ENCODE data around the gene SFTPA2. TPM values are rescaled to one million over a fixed set of nuclear protein-coding genes. Genes with fewer than 3 reads are reported as not detected.
A peak's percentile ranks its signal among the peaks of the same experiment; 100 is the strongest.
"Not testable (repeated sequence)": the region's sequence is repeated elsewhere in the genome, so short reads cannot be mapped to it uniquely, and the experiment has no call there.

Gene SFTPA2
- total RNA-seq, 1 experiment from 2014 or later: 4.6 TPM

DNA sequence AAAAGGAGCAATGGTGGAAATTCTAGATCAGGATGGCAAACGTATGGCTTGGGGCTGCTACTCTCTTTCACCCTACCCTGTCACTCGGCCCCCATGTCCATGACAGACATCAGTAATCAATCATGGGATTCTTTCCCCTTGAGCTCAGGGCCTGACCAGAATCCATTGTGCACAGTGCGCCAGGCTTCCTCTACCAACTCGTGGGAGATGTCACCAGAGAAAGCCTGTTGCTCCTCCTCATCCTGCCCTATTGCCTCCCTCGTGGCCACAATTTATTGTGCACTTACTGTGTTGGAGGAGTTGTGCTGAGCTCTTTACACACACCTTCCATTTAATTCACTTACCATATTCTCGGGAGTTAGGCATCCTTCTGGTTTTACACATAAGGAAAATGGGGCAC is 21.9 kb downstream of the SFTPA2 start:
- H3K9me3 Mint-ChIP-seq; H3K27ac Mint-ChIP-seq; ATAC-seq; POLR2A ChIA-PET; H3K4me3 Mint-ChIP-seq; H3K27me3 Mint-ChIP-seq (ENCODE audit: low read depth); H3K36me3 Mint-ChIP-seq; H3K4me1 Mint-ChIP-seq; DNase-seq (ENCODE audit: low spot score): not testable (repeated sequence)
- CTCF ChIA-PET: interaction anchor here (1.6 kb wide), 1 partner anchor 102 kb away, joined by 4 read pairs; no protein-coding TSS in a partner anchor

GRCh38 chr10:79533903-79534175 is 26.4 kb downstream of the SFTPA2 start:
- H3K36me3 Mint-ChIP-seq; H3K27ac Mint-ChIP-seq; CTCF ChIA-PET; DNase-seq (ENCODE audit: low spot score); H3K4me3 Mint-ChIP-seq; H3K4me1 Mint-ChIP-seq; H3K9me3 Mint-ChIP-seq; H3K27me3 Mint-ChIP-seq (ENCODE audit: low read depth); ATAC-seq: not testable (repeated sequence)
- POLR2A ChIA-PET: interaction anchor here (0.6 kb wide), 1 partner anchor 54 kb away, joined by 6 read pairs; no protein-coding TSS in a partner anchor

- H3K4me3 Mint-ChIP-seq; H3K27ac Mint-ChIP-seq; CTCF ChIA-PET; DNase-seq (ENCODE audit: low spot score); H3K27me3 Mint-ChIP-seq (ENCODE audit: low read depth); H3K4me1 Mint-ChIP-seq; H3K36me3 Mint-ChIP-seq; ATAC-seq; H3K9me3 Mint-ChIP-seq: not testable (repeated sequence)
- POLR2A ChIA-PET: interaction anchor here (0.6 kb wide), 1 partner anchor 55 kb away, joined by 6 read pairs; no protein-coding TSS in a partner anchor
These were observed 26.9 kb downstream of the SFTPA2 start for GRCh38 chr10:79533142-79533902.

DNA sequence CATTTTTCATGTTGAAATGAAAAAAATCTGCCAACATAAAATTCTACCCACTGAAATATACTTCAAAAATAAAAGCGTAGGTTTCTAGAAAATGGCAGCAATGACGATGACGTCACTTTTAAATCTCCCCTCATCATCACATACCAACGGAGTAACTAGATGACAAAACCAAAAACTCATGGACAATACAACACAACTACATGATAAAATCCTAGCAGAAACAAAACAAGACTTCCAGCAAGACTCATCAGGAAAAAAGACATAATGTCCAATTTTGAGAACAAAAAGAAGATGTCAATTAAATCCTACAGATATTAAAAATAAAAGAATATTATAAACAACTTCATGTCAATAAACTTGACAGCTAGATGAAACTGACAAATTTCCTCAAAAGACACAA is 31.9 kb downstream of the SFTPA2 start:
- CTCF ChIA-PET; H3K27ac Mint-ChIP-seq; POLR2A ChIA-PET; DNase-seq (ENCODE audit: low spot score); H3K9me3 Mint-ChIP-seq; H3K27me3 Mint-ChIP-seq (ENCODE audit: low read depth); H3K4me3 Mint-ChIP-seq; ATAC-seq; H3K4me1 Mint-ChIP-seq; H3K36me3 Mint-ChIP-seq: not testable (repeated sequence)

GRCh38 chr10:79525049-79525710 is 35.0 kb downstream of the SFTPA2 start:
- H3K36me3 Mint-ChIP-seq; DNase-seq (ENCODE audit: low spot score); H3K9me3 Mint-ChIP-seq; H3K27me3 Mint-ChIP-seq (ENCODE audit: low read depth); H3K27ac Mint-ChIP-seq; POLR2A ChIA-PET; CTCF ChIA-PET; H3K4me1 Mint-ChIP-seq; ATAC-seq; H3K4me3 Mint-ChIP-seq: not testable (repeated sequence)

- H3K9me3 Mint-ChIP-seq; H3K4me1 Mint-ChIP-seq; POLR2A ChIA-PET; DNase-seq (ENCODE audit: low spot score); H3K4me3 Mint-ChIP-seq; H3K27me3 Mint-ChIP-seq (ENCODE audit: low read depth); H3K36me3 Mint-ChIP-seq; H3K27ac Mint-ChIP-seq; CTCF ChIA-PET: not testable (repeated sequence)
- peak; percentile 84 for ATAC-seq
These were observed 36.9 kb downstream of the SFTPA2 start for GRCh38 chr10:79523157-79523853.

GRCh38 chr10:79522464-79522863 is 37.7 kb downstream of the SFTPA2 start:
- DNase-seq (ENCODE audit: low spot score); POLR2A ChIA-PET; H3K27ac Mint-ChIP-seq; ATAC-seq; H3K9me3 Mint-ChIP-seq; H3K4me3 Mint-ChIP-seq; H3K4me1 Mint-ChIP-seq; H3K27me3 Mint-ChIP-seq (ENCODE audit: low read depth); CTCF ChIA-PET; H3K36me3 Mint-ChIP-seq: not testable (repeated sequence)

GRCh38 chr10:79521751-79522150 is 38.5 kb downstream of the SFTPA2 start:
- H3K27ac Mint-ChIP-seq; ATAC-seq; DNase-seq (ENCODE audit: low spot score); POLR2A ChIA-PET; H3K27me3 Mint-ChIP-seq (ENCODE audit: low read depth); H3K4me3 Mint-ChIP-seq; H3K9me3 Mint-ChIP-seq; H3K36me3 Mint-ChIP-seq; CTCF ChIA-PET; H3K4me1 Mint-ChIP-seq: not testable (repeated sequence)

DNA sequence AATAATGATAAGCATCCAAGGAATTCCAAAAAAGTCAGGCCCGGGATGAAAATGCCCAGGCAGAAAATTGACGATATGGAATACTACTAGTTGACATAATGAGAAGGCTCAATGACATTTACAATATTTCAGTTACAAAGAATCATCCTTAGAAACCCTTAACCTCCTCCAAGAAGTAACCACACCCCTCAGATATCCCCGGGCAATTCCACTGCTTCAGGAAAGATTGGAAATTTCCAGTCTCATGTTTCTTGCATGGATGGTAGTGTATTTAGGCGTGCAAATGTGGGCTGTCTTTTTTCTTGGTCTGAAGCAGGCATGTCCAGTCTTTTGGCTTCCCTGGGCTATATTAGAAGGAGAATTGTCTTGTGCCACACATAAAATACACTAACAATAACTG is 42.6 kb downstream of the SFTPA2 start:
- H3K4me3 Mint-ChIP-seq; POLR2A ChIA-PET; H3K4me1 Mint-ChIP-seq; H3K9me3 Mint-ChIP-seq; DNase-seq (ENCODE audit: low spot score); H3K36me3 Mint-ChIP-seq; ATAC-seq; H3K27ac Mint-ChIP-seq; H3K27me3 Mint-ChIP-seq (ENCODE audit: low read depth); CTCF ChIA-PET: not testable (repeated sequence)

DNA sequence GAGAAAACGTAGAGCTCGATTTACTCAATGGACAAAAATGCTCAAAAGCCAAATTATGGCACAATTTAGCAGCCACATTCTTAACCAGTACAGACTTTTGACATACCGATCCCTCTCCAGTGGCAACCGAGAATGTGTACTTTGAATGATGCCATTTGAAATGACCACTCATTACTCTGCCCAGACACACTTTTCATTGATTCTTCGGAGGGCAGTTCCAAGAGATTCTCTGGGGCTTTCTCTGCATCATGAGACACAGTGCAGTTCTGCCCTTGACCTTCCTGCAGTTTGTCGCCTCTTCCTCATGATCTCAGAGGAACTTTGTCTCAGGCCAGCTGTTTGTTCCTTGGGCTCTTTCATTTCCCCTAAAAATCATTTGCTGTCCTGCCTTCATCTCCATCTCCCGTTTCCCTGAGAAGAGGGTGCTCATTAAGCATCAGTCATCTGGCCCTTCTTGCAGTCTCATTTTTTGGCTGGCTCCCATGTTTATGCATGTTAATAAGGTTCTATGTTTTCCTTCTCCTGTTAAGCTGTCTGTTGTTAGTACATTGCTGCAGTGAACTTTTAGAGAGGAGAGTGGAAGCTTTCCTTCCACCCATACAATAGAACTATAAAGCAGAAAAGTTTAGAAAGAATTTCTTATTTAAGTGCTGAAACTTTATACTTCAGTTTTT is 43.5 kb downstream of the SFTPA2 start:
- CTCF ChIA-PET; H3K4me1 Mint-ChIP-seq; H3K27me3 Mint-ChIP-seq (ENCODE audit: low read depth); POLR2A ChIA-PET; H3K9me3 Mint-ChIP-seq; ATAC-seq; H3K27ac Mint-ChIP-seq; H3K36me3 Mint-ChIP-seq; H3K4me3 Mint-ChIP-seq; DNase-seq (ENCODE audit: low spot score): not testable (repeated sequence)

GRCh38 chr10:79511891-79512583 is 48.2 kb downstream of the SFTPA2 start, which contains the start of gene EIF5AL1:
Gene EIF5AL1 (plus strand): TSS chr10:79512533. CDS start chr10:79512650, 117 bp downstream.
- H3K36me3 Mint-ChIP-seq; H3K27ac Mint-ChIP-seq; CTCF ChIA-PET; H3K4me3 Mint-ChIP-seq; H3K4me1 Mint-ChIP-seq; H3K9me3 Mint-ChIP-seq; DNase-seq (ENCODE audit: low spot score); POLR2A ChIA-PET: not testable (repeated sequence)
- H3K27me3 Mint-ChIP-seq (ENCODE audit: low read depth): peaks cover 21% of the 10 kb centered on the region
- peak; percentile 77 for ATAC-seq
